Measurements from ENCODE around the gene CDH16.
"Not testable (repeated sequence)": the region's sequence is repeated elsewhere in the genome, so short reads cannot be mapped to it uniquely, and the experiment has no call there.

The CDH16 gene, protein sequence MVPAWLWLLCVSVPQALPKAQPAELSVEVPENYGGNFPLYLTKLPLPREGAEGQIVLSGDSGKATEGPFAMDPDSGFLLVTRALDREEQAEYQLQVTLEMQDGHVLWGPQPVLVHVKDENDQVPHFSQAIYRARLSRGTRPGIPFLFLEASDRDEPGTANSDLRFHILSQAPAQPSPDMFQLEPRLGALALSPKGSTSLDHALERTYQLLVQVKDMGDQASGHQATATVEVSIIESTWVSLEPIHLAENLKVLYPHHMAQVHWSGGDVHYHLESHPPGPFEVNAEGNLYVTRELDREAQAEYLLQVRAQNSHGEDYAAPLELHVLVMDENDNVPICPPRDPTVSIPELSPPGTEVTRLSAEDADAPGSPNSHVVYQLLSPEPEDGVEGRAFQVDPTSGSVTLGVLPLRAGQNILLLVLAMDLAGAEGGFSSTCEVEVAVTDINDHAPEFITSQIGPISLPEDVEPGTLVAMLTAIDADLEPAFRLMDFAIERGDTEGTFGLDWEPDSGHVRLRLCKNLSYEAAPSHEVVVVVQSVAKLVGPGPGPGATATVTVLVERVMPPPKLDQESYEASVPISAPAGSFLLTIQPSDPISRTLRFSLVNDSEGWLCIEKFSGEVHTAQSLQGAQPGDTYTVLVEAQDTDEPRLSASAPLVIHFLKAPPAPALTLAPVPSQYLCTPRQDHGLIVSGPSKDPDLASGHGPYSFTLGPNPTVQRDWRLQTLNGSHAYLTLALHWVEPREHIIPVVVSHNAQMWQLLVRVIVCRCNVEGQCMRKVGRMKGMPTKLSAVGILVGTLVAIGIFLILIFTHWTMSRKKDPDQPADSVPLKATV

DNA sequence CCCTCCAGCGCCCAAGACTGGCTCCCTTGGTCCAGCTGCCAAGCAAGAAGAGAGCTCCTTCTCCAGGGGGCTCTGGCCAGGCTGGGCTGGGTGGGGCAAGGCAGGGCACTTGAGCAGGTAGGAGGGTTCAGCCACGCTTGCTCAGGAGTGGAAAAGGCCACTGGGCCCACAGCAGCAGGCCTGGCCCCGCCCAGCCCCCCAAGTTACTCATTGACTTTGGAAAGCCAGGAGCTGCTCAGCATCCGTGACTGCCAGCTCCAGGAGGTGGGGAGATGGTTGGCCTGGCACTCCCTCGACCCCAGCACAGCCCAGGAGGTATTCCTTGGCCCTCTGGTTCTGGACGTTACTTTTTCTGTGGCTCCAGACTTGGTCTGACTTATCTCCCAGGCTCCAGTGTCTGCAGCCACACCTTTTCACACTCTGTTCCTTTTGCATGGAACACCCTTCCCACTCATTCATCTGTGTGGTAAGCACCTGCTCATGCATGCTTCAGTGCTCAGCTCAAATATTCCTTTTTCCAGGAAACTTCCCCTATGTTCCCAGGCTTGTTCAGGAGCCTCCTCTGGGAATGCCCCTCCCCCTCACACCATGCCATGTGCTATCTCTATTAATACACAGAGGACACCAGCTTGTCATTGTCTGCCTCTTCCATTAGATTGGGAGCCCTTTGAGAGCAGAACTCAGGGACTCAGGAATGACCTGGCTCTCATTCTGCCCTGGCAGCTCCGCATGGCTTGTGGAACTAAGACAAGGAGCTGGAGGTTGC lies at the start of gene CDH16:
TSS of gene CDH16 (minus strand) at position 83 of the 766 bp plus-strand sequence. CDS start 820 bp downstream, outside the sequence.
- no peak for DNase-seq (ENCODE audit: low read depth, low spot score)

DNA sequence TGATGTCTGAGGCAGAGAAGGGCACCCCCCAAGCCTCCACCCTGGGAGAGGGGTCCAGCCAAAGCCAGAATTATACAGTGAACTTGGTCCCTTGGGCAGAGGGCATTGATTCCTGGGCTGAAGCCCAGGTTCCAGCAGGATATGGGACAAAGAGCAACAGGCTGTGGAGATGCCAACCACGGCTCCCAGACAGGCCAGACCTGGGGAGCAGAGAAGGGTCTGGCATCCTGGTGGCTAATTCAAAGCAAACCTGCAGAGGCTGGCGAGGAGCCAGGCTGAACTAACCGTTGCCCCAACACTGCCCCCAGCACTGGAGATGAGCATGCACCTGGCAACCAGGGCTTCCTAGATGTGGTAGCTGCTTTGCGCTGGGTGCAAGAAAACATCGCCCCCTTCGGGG lies 45.4 kb upstream of the CDH16 start:
- no peak for DNase-seq (ENCODE audit: low read depth, low spot score)

DNA sequence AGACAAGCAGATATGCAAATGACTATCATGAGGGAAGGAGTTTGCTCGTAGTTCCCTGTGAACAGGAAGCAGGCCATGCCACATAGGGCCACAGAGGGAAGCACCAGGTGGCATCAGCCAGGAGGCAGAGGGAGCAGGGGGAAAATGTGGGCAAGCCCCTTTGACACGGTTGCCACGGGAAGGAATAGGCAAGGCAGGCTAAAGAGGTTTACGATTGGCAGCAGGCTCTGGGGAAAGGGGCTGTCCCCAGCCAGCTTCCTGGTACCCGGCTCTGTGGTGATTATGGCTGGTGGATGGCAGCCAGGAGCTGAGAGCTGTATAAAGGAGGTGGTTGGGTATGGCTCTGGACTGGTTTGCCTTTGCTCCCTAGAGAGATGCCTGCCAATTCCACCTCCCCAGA lies 43.2 kb upstream of the CDH16 start:
- DNase-seq (ENCODE audit: low read depth, low spot score), result no peak

DNA sequence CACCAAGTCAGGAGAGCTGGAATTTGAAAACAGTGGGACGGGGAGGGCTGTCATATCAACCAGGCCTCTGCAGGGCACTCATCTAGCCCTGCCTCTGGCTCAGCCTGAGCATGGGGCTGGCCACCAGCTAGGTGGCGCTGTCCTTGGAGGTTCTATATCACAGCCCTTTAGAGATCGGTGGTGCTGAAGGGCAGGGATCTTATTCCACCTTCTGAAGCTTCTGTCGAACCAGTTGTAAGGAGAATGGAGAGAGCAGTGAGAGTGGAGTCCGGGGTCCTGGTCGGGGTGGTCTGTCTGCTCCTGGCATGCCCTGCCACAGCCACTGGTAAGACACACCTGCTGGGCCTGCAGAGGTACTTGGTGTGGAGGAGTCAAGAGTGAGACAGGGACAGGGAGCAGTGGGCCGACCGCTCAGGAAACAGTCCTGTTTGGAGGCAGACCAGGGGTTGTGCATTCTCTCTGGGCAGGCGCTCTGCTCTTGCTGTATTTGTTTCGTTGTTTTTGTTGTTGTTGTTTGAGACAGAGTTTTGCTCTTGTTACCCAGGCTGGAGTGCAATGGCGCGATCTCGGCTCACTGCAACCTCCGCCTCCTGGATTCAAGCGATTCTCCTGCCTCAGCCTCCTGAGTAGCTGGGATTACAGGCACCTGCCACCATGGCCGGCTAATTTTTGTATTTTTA lies 42.5 kb upstream of the CDH16 start, which contains the start of gene CES3:
TSS of gene CES3 (plus strand) at position 202 of the 680 bp plus-strand sequence. CDS start at position 244, 42 bp downstream.
- DNase-seq (ENCODE audit: low read depth, low spot score), result peak; percentile 80

- no peak for DNase-seq (ENCODE audit: low read depth, low spot score)
Observed at GRCh38 chr16:66960270-66960669, 41.6 kb upstream of the CDH16 start.

- no peak for DNase-seq (ENCODE audit: low read depth, low spot score)
Observed at GRCh38 chr16:66959704-66960161, 41.0 kb upstream of the CDH16 start.

GRCh38 chr16:66958857-66959703 lies 40.4 kb upstream of the CDH16 start:
- DNase-seq (ENCODE audit: low read depth, low spot score), result no peak

DNA sequence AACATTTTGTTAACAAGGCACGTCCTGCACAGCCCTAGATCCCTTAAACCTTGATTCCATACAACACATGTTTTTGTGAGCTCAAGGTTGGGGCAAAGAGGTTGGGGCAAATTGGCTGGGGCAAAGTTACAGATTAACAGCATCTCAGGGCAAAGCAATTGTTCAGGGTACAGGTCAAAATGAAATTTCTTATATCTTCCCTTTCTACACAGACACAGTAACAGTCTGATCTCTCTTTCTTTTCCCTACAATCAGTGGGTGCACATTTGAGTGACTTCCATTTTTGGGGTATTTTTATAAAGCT lies 37.4 kb upstream of the CDH16 start:
- DNase-seq (ENCODE audit: low read depth, low spot score), result not testable (repeated sequence)

DNA sequence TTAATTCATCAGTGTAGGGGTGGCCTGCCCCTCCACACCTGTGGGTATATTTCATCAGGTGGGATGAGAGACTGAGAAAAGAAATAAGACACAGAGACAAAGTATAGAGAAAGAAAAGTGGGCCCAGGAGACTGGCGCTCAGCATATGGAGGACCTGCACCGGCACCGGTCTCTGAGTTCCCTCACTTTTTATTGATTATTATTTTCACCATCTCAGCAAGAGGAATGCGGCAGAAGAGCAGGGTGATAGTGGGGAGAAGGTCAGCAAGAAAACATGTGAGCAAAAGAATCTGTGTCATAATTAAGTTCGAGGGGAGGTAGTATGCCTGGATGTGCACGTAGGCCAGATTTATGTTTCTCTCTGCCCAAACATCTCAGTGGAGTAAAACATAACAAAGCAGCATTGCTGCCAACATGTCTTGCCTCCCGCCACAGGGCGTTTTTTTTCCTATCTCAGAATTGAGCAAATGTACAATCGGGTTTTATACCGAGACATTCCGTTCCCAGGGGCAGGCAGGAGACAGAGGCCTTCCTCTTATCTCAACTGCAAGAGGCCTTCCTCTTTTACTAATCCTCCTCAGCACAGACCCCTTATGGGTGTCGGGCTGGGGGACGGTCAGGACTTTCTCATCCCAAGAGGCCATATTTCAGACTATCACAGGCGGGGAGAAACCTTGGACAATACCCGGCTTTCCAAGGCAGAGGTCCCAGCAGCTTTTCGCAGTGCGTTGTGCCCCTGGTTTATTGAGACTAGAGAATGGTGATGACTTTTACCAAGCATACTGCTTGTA lies 36.9 kb upstream of the CDH16 start:
- not testable (repeated sequence) for DNase-seq (ENCODE audit: low read depth, low spot score)

GRCh38 chr16:66954097-66954659 lies 35.5 kb upstream of the CDH16 start:
- peak; percentile 52 for DNase-seq (ENCODE audit: low read depth, low spot score)

- DNase-seq (ENCODE audit: low read depth, low spot score), result no peak
Observed at GRCh38 chr16:66953462-66954096, 34.9 kb upstream of the CDH16 start.

DNA sequence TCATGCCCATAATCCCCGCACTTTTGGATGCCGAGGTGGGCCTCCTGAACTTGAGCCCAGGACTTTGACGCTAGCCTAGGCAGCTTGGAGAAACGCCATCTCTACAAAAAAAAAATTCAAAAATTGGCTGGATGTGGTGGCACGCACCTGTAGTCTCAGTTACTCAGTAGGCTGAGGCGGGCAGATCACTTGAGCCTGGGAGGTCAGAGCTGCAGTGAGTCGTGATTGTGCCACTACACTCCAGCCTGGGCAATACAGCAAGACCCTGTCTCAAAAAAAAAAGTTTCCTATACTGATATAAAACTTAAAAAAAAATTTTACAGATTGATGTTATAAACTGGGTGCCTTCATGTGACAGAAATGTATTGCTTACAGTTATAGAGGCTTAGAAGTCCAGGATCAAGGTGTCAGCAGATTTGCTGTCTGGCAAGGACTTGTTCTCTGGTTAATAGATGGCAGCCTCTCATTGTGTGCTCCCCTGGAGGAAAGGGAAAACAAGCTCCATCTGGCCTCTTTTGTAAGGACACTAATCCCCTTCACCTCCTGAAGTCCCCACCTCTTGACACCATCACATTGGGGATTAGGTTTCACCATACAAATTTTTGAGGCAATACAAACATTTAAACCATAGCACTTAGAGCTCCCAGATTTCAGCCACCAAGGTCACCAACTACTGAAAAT lies 33.9 kb upstream of the CDH16 start:
- no peak for DNase-seq (ENCODE audit: low read depth, low spot score)

GRCh38 chr16:66950971-66951790 lies 32.5 kb upstream of the CDH16 start:
- no peak for DNase-seq (ENCODE audit: low read depth, low spot score)

- no peak for DNase-seq (ENCODE audit: low read depth, low spot score)
Observed at GRCh38 chr16:66950437-66950836, 31.8 kb upstream of the CDH16 start.

DNA sequence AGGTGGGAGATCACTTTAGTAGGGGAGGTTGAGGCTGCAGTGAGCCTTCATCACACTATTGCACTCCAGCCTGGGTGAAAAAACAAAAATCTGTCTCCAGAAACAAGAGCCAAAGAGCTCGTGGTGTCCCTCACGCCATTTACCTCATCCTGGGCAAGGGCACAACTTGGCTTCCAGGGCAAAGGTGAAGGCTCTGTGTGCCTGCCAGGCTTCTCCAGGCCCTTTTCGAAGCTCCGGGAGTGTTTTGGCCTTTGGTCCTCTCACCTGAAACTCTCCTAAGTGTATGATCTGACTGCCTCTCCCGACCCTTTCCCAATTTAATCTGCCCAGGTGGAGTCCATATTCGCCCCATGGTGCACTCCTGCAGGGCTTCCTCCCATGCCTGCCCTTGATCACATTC lies 30.8 kb upstream of the CDH16 start:
- DNase-seq (ENCODE audit: low read depth, low spot score), result no peak

DNA sequence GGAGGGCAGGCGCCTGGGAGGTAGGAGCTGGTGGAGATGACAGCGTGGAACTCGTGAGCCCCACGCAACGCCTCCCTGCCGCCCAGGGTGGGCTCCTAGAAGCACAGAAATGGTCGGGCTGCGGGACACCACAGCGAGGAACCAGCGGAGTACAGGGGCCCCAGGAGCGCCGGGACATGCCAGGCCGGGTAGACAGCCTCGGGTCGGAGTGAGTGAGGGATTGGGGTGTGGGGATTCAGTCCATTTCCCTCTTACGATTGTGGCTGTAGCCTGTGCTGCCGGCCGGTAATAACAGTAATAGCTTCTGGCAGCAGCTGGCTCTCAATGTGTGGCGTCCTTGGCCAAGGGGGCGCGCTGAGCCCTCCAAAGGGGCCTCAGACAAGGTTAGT lies 30.1 kb upstream of the CDH16 start:
- DNase-seq (ENCODE audit: low read depth, low spot score), result no peak

- DNase-seq (ENCODE audit: low read depth, low spot score), result no peak
Observed at GRCh38 chr16:66948134-66948836, 29.6 kb upstream of the CDH16 start.

Data from iPS DF 19.7 (cell line).